Mesenchymal stem cell (in vitro differentiated cells and primary cell): Measurements from ENCODE around the gene KCNE1.
"Not testable (repeated sequence)": the region's sequence is repeated elsewhere in the genome, so short reads cannot be mapped to it uniquely, and the experiment has no call there.

Source experiments
- DNase-seq: peaks from one replicate; pipeline ENCODE4 v3.0.0-alpha.2; 2013
- H2AFZ ChIP-seq: one replicate; pipeline ENCODE4 v1.6.1; 2013; ENCODE audit warnings: low read depth, mild to moderate bottlenecking, control low read depth, inconsistent platforms, low read length, moderate library complexity
- H2AK5ac ChIP-seq: 2 replicates; pipeline ENCODE4 v1.6.1; 2013; ENCODE audit warnings: low read length, moderate library complexity, mild to moderate bottlenecking, inconsistent platforms; ENCODE audit not compliant: severe bottlenecking
- H2BK120ac ChIP-seq: one replicate; pipeline ENCODE4 v1.6.1; 2013; ENCODE audit warnings: low read depth, mild to moderate bottlenecking, inconsistent platforms, low read length, moderate library complexity
- H2BK12ac ChIP-seq, 2 experiments: one replicate each; pipeline ENCODE4 v1.6.1; 2013; ENCODE audit warnings: inconsistent platforms in 2 of 2, low read length in 2 of 2, mild to moderate bottlenecking in 2 of 2, moderate library complexity in 2 of 2, control low read depth in 1 of 2
- H2BK15ac ChIP-seq: one replicate; pipeline ENCODE4 v1.6.1; 2013; ENCODE audit warnings: mild to moderate bottlenecking, low read depth, inconsistent platforms; ENCODE audit not compliant: poor library complexity, severe bottlenecking
- H2BK5ac ChIP-seq: 2 replicates; pipeline ENCODE4 v1.6.1; 2013; ENCODE audit warnings: low read depth, mild to moderate bottlenecking, low read length, control low read depth, inconsistent platforms; ENCODE audit not compliant: poor library complexity, severe bottlenecking
- H3K14ac ChIP-seq, 2 experiments: one replicate each; pipeline ENCODE4 v1.6.1; 2013; ENCODE audit warnings: inconsistent platforms in 2 of 2, low read length in 2 of 2, control low read depth in 1 of 2, mild to moderate bottlenecking in 1 of 2, moderate library complexity in 1 of 2
- H3K18ac ChIP-seq, 2 experiments: one replicate each; pipeline ENCODE4 v1.6.1; 2013; ENCODE audit warnings: inconsistent platforms in 2 of 2, low read length in 2 of 2, control low read depth in 1 of 2, low read depth in 1 of 2, mild to moderate bottlenecking in 1 of 2
- H3K23ac ChIP-seq, 2 experiments: one replicate each; pipeline ENCODE4 v1.6.1; 2013; ENCODE audit warnings: inconsistent platforms in 2 of 2, low read length in 2 of 2, mild to moderate bottlenecking in 2 of 2, moderate library complexity in 2 of 2, control low read depth in 1 of 2
- H3K27ac ChIP-seq: 2 replicates; pipeline ENCODE4 v1.5.1; 2013; ENCODE audit warnings: mild to moderate bottlenecking, moderate library complexity, low read length, control low read depth, inconsistent platforms; ENCODE audit not compliant: poor library complexity, severe bottlenecking
- H3K27me3 ChIP-seq, 2 experiments: 2 replicates each; pipeline versions ENCODE4 v1.6.1 to v1.7.0; 2013; ENCODE audit warnings: low read length in 2 of 2, mild to moderate bottlenecking in 2 of 2, moderate library complexity in 2 of 2, control low read depth in 1 of 2, inconsistent platforms in 1 of 2; ENCODE audit not compliant: control insufficient read depth in 1 of 2, insufficient read depth in 1 of 2
- H3K36me3 ChIP-seq, 2 experiments: 2 replicates each; pipeline versions ENCODE4 v1.6.1 to v1.7.0; 2013; ENCODE audit warnings: low read length in 2 of 2, control low read depth in 1 of 2, inconsistent platforms in 1 of 2, low read depth in 1 of 2, mild to moderate bottlenecking in 1 of 2; ENCODE audit not compliant: insufficient read depth in 2 of 2, control insufficient read depth in 1 of 2
- H3K4ac ChIP-seq, 2 experiments: one replicate each; pipeline ENCODE4 v1.6.1; 2013; ENCODE audit warnings: inconsistent platforms in 2 of 2, low read length in 2 of 2, mild to moderate bottlenecking in 2 of 2, moderate library complexity in 2 of 2, control low read depth in 1 of 2, low read depth in 1 of 2
- H3K4me1 ChIP-seq: 2 replicates; pipeline ENCODE4 v1.6.1; 2013; ENCODE audit warnings: low read depth, low read length, control low read depth; ENCODE audit not compliant: control insufficient read depth, insufficient read depth
- H3K4me2 ChIP-seq: 2 replicates; pipeline ENCODE4 v1.6.1; 2013; ENCODE audit warnings: low read length, mild to moderate bottlenecking, inconsistent platforms; ENCODE audit not compliant: poor library complexity, severe bottlenecking
- H3K4me3 ChIP-seq, 2 experiments: 2 replicates each; pipeline versions ENCODE4 v1.5.1 to v1.7.0; 2013; ENCODE audit warnings: low read length in 2 of 2, mild to moderate bottlenecking in 2 of 2, control low read depth in 1 of 2, low read depth in 1 of 2; ENCODE audit not compliant: insufficient read depth in 1 of 2
- H3K79me1 ChIP-seq: replicated peaks from 2 replicates; pipeline ENCODE4 v1.6.1; 2013; ENCODE audit warnings: mild to moderate bottlenecking, control low read depth, low read length, inconsistent platforms; ENCODE audit not compliant: poor library complexity, severe bottlenecking
- H3K9ac ChIP-seq: 2 replicates; pipeline ENCODE4 v1.7.0; 2013; ENCODE audit warnings: mild to moderate bottlenecking, low read length, moderate library complexity
- H3K9me3 ChIP-seq: 2 replicates; pipeline ENCODE4 v1.7.0; 2013; ENCODE audit warnings: mild to moderate bottlenecking, low read length; ENCODE audit not compliant: control insufficient read depth
- H4K8ac ChIP-seq: one replicate; pipeline ENCODE4 v1.6.1; 2013; ENCODE audit warnings: inconsistent platforms, mild to moderate bottlenecking, low read length, moderate library complexity
- H4K91ac ChIP-seq: one replicate; pipeline ENCODE4 v1.6.1; 2013; ENCODE audit warnings: mild to moderate bottlenecking, low read length, inconsistent platforms
- WGBS: methylation state at CpG from one replicate; pipeline ENCODE4 v1.1.7; 2013; ENCODE audit warnings: mixed read lengths; 5-methylcytosine and 5-hydroxymethylcytosine counted together

The KCNE1 gene

DNA sequence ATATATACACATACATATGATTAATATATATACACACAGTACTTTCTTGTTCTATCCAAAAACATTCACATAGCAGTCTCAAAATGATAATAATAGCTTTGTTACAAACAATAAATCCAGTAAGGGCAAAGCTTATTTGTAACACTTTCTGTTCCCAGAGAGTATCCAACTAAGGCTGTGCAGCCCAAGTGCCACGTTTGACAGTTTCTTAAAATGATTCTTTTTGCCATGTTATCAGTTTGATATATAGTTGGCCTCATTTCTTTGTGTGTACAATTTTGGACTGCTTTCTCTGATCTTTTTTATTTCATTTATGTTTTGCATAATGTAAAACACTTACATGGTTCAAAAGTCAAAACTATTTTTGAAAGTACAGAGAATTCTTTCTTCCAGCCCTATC lies 11.8 kb downstream of the KCNE1 start:
- no peak overlapping the region for H3K4ac ChIP-seq
- no peak overlapping the region for H3K27ac ChIP-seq
- H3K79me1 ChIP-seq = no peaks in the 10 kb centered on the region
- no peak overlapping the region for H2BK12ac ChIP-seq
- H4K8ac ChIP-seq = no peak overlapping the region
- H4K91ac ChIP-seq = no peak overlapping the region
- H3K4me3 ChIP-seq = no peak overlapping the region
- no peak overlapping the region for H2BK120ac ChIP-seq
- no CpG with 5 or more reads among the region's 1 CpG for WGBS
- H3K23ac ChIP-seq = no peak overlapping the region
- no peak overlapping the region for H2AFZ ChIP-seq
- no peaks in the 10 kb centered on the region for H3K36me3 ChIP-seq
- H3K9me3 ChIP-seq = peaks cover 21% of the 10 kb centered on the region
- H3K4me2 ChIP-seq = no peak overlapping the region
- peaks cover 17 to 23% of the 10 kb centered on the region in 2 experiments for H3K27me3 ChIP-seq
- H3K18ac ChIP-seq = no peak overlapping the region
- no peak overlapping the region for H3K9ac ChIP-seq
- H3K4me1 ChIP-seq = no peaks in the 10 kb centered on the region
- H2BK15ac ChIP-seq = no peak overlapping the region
- no peak overlapping the region for H3K14ac ChIP-seq
- no peak overlapping the region for H2BK5ac ChIP-seq
- DNase-seq = no peak
- H2AK5ac ChIP-seq = no peak overlapping the region

DNA sequence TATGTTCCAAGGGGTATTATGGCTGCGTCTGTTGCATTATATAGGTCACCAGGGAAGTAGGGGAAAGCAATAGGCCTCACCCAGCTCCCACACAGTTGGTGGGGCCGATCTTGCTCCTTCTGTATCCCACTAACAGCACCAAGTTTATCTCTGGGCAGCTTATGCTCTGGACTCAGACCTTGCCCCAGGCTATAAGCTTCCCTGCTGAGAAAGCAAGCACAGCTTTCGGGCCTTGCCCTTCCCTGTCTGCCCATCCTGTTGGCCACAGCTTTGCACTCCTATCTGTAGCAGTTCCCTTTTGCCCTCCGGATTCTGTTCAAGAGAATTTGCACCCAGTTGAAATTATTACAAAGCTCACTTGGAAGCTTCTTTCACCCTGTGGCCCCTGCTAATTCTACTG lies 12.9 kb downstream of the KCNE1 start:
- Histone ChIP-seq H3K18ac (no peak overlapping the region), H3K27me3 (peaks cover 17 to 23% of the 10 kb centered on the region in 2 experiments), H3K36me3 (no peaks in the 10 kb centered on the region), H3K9ac (no peak overlapping the region), H3K27ac (no peak overlapping the region), H2BK120ac (no peak overlapping the region), H2BK5ac (no peak overlapping the region), H3K4me1 (no peaks in the 10 kb centered on the region), H3K4me3 (no peak overlapping the region), H2AK5ac (no peak overlapping the region), H3K14ac (no peak overlapping the region), H2BK15ac (no peak overlapping the region), H3K9me3 (peaks cover 18% of the 10 kb centered on the region), H3K23ac (no peak overlapping the region), H3K79me1 (no peaks in the 10 kb centered on the region), H2AFZ (no peak overlapping the region), H3K4me2 (no peak overlapping the region), H4K91ac (no peak overlapping the region), H3K4ac (no peak overlapping the region), H2BK12ac (no peak overlapping the region), H4K8ac (no peak overlapping the region)
- no peak for DNase-seq
- 90% methylated on average over 4 of the region's 4 CpGs for WGBS

DNA sequence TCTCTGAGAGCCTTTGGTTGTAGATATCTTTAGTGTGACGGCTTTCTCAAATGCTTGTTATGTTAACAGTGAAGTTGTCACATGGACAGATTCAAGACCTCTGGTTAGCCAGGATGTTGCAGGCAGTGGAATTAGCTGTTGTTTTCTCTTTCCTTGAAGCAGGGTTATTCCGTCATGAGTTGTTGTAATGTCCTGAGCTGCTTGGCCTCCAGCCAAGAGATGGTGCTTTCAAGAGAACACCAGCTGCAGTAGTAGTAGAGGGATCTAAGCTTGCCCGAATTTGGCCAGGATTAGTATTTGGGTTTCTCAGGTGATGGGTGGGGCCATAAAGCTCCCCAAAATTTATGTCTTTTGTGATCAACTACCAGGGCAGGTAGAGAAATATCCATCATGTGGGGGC lies 13.4 kb downstream of the KCNE1 start:
- no peak overlapping the region for H3K4me2 ChIP-seq
- H3K79me1 ChIP-seq = no peaks in the 10 kb centered on the region
- no peak overlapping the region for H3K14ac ChIP-seq
- no peak overlapping the region for H2BK5ac ChIP-seq
- H3K27me3 ChIP-seq = peaks cover 17 to 19% of the 10 kb centered on the region in 2 experiments
- H3K9me3 ChIP-seq = peaks cover 18% of the 10 kb centered on the region
- H2BK120ac ChIP-seq = no peak overlapping the region
- no peak overlapping the region for H2AFZ ChIP-seq
- H4K8ac ChIP-seq = no peak overlapping the region
- WGBS = 67% methylated on average over 3 of the region's 3 CpGs
- no peak overlapping the region for H2BK12ac ChIP-seq
- no peak overlapping the region for H3K27ac ChIP-seq
- H3K36me3 ChIP-seq = no peaks in the 10 kb centered on the region
- no peak overlapping the region for H3K23ac ChIP-seq
- peak; percentile 71 for DNase-seq
- H3K18ac ChIP-seq = no peak overlapping the region
- H3K4ac ChIP-seq = no peak overlapping the region
- H3K4me3 ChIP-seq = no peak overlapping the region
- H2AK5ac ChIP-seq = no peak overlapping the region
- H3K9ac ChIP-seq = no peak overlapping the region
- H2BK15ac ChIP-seq = no peak overlapping the region
- no peak overlapping the region for H4K91ac ChIP-seq
- H3K4me1 ChIP-seq = no peaks in the 10 kb centered on the region

DNA sequence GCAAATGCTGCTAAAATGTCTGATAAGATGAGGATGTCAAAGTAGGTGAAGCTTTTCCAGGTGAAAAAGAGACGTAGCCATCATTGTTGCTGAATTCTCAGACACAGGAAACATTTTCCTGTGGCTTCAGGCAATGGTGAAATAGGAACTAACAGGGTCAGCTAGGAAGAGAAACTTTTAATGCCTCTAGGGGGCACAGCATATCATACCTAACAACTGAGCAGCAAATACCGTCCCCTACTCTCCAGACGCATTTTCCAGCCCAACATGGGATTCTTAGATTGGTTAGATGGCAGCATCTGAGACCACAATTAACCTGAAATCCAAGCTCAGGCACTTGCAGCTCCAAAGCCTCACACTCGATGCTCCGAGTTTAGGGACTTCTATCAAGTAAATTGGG lies 28.2 kb downstream of the KCNE1 start:
- not testable (repeated sequence) for H3K9ac ChIP-seq, H3K23ac ChIP-seq, H2AFZ ChIP-seq, H3K14ac ChIP-seq, H2BK120ac ChIP-seq, H3K4ac ChIP-seq, H4K8ac ChIP-seq, H2BK12ac ChIP-seq, H3K18ac ChIP-seq, H3K9me3 ChIP-seq, H4K91ac ChIP-seq, H3K4me3 ChIP-seq, H3K4me2 ChIP-seq, H2BK5ac ChIP-seq, H2AK5ac ChIP-seq, H3K4me1 ChIP-seq, H3K36me3 ChIP-seq, H3K79me1 ChIP-seq, H3K27ac ChIP-seq, DNase-seq, H3K27me3 ChIP-seq, H2BK15ac ChIP-seq
- WGBS = no CpG with 5 or more reads among the region's 5 CpGs
